GM21447 (cell line): ENCODE measurements around the gene MLLT3.

Experiments
- ATAC-seq: cut with Tn5 transposase; IDR thresholded peaks from one replicate; pipeline ENCODE4 v1.9.1; 2021; ENCODE audit not compliant: unreplicated experiment

The MLLT3 gene

DNA sequence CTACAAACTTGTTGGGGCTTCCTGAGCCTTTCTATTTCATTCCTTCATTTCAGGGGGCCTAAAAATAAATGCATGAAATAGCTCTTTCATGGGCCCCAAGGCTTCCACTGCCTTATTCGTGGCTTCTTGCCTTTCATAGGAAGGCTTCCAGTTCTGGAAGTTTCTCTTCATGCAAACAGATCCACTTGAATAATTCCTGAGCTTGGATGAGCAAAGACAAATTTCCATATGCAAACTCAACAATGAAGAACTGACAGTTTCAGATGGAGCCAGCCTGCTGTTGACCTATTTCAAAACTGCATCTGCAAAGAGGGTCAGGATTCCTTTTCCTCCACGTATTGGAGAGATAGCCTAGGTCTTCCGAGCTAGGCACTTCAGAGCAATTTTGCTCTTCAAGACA lies 142.1 kb downstream of the MLLT3 start:
- ATAC-seq: no peak

- ATAC-seq: peak; percentile 85
Measured at GRCh38 chr9:20479419-20480155, 142.7 kb downstream of the MLLT3 start.

GRCh38 chr9:20478786-20479185 lies 143.5 kb downstream of the MLLT3 start:
- ATAC-seq: no peak

GRCh38 chr9:20477940-20478620 lies 144.2 kb downstream of the MLLT3 start:
- ATAC-seq: no peak

GRCh38 chr9:20476912-20477521 lies 145.3 kb downstream of the MLLT3 start:
- ATAC-seq: no peak

DNA sequence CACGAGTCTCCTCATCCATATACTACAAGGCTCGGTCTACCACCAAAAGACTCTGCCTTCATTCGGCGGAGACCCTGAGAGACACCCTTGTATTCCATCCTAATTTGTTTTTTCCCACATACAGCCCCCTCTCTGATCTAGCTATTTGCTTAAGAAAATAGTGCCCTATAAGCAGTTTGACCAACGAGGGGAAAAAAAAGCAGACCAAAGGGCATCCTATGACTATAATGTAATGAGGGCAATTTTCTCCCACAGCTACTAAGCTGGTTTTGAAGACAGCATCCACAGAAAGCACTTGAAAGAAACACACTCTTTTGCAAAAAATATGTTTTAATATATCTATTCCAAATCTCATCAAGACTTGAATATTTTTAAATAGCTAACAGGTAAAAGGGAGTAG lies 147.8 kb downstream of the MLLT3 start:
- ATAC-seq: no peak

DNA sequence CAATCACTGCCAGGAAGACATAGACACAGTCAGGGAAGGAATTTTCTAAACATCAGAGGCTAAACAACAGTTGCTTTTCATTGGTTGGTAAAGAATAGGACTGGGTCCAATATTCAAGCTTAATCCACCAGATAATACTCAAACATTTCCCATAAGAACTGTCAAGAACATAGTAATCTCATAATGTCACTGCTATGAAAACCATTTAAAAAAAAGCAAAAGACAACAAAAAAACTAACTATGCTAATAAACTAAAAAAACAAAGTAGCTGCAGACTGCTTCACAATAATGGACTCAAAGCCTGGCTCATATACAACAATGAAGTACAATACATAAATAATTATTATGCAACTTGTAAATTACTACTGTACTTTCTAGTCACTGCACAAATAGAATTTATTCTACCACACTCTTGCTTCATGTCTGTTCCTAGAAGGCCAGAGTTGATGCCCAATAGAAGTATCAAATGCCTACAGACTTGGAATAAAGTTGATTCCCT lies 148.7 kb downstream of the MLLT3 start:
- no peak for ATAC-seq

- ATAC-seq: no peak
Measured at GRCh38 chr9:20472342-20473045, 149.8 kb downstream of the MLLT3 start.

DNA sequence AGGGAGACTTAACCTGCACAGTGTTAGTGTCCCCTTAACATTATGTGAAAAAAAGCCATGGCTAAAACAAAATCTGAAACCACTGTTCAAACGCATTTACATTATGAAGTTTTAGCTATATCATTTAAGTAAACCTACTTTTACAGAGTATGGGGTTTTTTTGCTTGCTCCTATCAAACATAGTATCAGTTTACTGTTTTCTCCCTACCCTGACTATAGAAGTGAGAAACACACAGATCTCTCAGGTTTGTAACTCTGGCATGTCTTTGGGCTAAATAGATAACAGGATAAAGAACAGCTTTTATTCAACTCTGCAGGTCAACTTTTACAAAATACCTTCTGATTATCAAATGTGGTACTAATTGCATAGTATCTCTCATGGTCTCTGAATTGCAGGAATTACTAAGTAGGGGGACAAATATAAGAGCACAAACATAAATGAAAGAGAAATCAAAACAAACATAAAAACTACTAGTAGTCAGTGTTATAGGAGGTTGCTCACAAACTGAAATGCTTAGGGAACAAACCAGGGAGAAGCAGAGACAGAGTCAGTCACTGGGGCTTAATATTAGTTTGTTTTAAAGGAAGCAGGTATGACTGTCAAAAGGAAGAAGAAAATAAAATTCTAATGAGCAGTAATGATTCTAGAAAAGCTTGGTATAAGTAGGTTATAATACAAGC lies 155.8 kb downstream of the MLLT3 start:
- no peak for ATAC-seq

DNA sequence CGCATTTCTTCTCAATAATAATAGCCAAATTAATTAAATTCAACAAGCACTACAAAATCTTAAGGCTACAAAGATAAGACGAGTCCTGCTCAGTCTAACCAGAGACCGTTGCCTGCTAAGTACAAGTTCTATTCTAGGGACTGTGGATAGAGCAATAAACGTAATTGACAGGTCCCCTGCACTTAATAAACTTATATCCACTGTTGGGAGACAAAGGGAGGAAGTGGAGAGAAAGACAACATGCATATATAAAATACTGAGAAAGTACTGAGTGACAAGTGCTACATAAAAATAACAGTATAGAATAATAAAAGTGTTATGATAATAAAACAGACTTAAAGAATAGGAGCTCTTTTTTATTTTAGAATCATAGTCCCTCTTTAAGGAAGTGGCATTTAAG lies 158.1 kb downstream of the MLLT3 start:
- no peak for ATAC-seq

GRCh38 chr9:20463823-20464222 lies 158.5 kb downstream of the MLLT3 start:
- no peak for ATAC-seq

GRCh38 chr9:20462410-20462809 lies 159.9 kb downstream of the MLLT3 start:
- no peak for ATAC-seq

DNA sequence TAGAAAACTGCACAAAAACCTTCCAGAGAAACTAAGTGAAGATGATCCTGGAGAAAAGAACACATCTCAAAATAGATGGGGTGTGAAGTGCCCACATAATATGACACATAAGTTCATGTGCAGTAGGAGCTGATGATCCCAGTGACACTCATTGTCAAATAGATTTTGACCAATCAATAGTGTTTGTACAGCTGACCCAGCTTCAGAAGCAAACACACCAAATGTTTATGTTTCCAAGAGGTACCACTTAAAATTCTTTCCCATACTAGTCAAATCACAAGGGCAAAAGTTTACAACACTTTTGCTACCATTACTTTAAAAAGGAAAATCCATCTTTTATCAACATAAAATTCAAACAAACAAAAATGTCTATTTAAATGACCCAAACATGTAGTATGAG lies 175.0 kb downstream of the MLLT3 start:
- no peak for ATAC-seq

DNA sequence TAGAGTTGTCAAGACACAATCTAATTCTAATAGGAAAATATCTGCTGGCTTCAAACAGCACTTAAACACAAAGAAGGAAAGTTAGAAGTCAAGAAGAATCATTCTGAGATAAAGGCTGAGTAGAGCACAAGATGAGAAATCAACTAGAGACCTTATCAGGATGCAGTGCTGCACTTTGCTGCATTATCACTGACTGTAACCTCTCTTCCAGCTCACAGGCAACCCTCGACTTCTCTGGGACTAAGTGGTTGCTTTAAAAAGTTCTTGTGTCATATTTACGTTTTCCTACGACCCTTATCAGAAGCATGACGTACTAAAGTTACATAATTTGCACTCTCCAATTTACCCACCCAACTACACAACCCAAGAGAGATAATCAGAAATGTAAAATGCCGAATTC lies 176.1 kb downstream of the MLLT3 start:
- ATAC-seq: no peak

DNA sequence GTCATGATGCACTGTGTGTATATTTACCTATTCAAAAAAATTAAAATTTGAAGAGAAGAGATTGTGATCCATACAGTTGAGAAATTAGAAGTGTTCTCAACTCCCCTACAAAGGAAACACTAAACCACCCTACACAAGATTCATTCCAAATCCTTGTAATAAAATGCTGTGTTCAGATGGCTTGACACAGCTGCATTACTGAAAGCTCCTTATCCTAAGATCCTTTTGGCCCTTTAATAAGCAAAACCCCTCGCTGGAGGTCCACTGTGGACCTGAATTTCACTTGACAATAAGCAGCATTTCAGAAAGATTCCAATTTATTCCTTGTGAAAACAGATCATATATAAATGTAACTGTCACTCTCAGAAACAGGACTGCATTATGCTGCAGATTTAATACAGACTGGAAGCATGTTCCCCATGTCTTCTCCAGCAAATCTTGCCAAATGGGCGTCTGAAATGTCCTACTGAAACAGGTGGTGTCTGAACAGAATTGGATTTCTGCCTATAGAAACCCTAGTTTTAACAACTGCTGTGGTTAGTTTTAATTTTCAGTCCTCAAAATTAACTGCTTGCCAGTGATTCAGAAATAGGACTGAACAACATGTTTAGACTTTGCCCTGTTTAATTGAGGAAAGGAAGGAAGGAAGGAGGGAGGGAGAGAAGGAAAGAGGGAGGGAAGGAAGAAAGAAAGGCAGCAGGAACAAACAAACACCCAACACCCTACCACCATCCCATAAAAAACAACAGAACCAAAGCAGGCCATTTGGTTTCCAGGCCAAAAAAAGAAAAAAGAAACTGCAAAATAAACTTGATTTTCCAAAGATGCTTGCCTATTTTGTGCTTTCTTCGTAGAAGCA lies 179.6 kb downstream of the MLLT3 start:
- no peak for ATAC-seq

DNA sequence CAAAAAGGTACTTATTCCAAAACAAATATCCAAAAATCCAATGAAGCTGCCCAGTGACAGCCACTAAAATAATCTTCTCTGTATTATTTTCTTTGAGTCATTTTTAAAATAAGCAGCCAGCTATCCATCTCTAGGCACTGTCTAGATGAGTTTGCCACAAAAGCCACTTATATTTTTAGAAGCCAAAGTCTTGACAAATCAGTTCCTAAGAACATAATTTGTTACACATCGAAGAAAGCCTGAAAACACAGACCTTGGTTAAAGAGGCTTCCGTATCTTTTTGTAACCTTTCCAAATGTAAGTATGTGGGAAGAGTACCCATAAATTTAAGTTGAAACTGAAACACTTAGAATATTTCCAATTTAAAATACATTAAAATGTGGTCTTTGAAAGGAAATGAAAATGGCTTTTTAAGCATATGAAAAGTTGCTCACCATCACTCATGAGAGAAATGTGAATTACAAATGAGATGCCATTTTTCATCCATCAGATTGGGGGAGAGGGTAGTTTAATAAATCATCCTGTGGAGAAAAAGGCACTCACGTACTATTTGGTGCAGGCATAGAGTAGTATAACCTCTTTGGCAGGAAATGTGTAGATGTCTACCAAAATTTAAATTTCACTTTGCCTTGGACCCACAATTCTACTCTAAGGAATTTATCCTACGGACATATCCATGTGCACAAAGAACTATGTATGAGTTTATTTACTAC lies 180.4 kb downstream of the MLLT3 start:
- ATAC-seq: no peak

DNA sequence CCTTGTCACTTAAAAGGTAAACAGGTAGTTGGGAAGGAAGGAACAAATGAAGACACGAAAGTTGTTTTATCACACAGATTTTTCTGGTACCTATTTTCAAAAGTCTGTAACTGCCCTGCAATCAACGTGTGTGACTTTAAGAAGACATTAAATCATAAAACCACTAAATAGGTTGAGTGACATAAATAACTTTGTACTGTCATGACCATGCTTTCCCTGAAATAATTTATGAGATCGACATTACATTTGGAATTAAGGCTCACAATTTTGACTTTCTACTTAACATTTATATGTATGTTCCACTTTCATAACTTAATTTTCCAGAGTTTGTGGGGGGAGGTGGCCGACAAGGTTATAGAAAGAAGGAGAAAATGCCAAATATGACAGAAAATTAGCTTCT lies 181.1 kb downstream of the MLLT3 start:
- ATAC-seq: no peak

GRCh38 chr9:20437476-20437875 lies 184.8 kb downstream of the MLLT3 start:
- no peak for ATAC-seq

DNA sequence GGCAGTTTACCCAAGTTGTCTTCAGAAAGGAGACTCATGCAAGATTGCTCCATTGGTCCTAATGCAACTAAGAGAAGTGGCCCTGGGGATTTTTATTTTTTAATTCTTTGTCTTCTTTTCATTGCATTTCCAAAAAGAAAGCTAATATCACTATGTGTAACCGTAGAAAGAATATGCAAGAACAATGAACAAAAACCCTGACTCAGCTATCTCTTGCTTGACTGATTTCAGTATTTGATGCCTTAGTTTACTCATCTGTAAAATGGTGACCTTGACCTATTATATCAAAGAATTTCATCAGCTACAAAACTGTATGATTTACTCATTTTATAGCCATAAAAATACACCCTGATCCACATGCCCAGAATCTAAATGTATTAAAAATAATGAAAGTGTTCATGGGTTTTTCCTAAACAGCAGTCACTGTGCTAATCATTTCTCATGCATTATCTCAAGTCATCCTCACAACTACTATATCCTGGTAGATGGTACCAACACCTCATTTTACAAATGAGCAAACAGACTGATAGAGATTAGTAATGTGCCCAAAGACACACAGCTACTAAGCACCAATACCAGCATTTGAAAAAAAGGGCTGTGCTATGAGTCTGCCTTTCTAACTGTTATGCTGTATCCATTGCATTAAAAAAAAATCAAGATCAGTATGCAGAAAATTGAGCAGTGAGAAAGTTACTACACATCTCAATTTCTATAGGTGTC lies 185.7 kb downstream of the MLLT3 start:
- ATAC-seq: no peak
